Measurements from ENCODE around the gene RAP1B.

RAP1B gene

GRCh38 chr12:68699486-68699885 lies 88.8 kb downstream of the RAP1B start:
- DNase-seq (ENCODE audit: low spot score): no peak

Data from pons (tissue), 1 donor.